BLaER1 treated with 17β-estradiol and CSF1 and Interleukin-3, amounts not matched to agents 10 nM and 100 nM (cell line): ENCODE measurements around the gene IL32.
A peak's percentile ranks its signal among the peaks of the same experiment; 100 is the strongest.

Source experiments
- H3K27ac ChIP-seq, 11 experiments: shearing (Covaris generic); formaldehyde crosslinking; 2 replicates each; pipeline ENCODE4 v1.8.1; 2022
- H3K27me3 ChIP-seq, 11 experiments: shearing (Covaris generic); formaldehyde crosslinking; 2 replicates each; pipeline ENCODE4 v1.8.1; 2022
- H3K36me3 ChIP-seq, 11 experiments: shearing (Covaris generic); formaldehyde crosslinking; 2 replicates each; pipeline ENCODE4 v1.8.1; 2022
- H3K4me1 ChIP-seq, 10 experiments: shearing (Covaris generic); formaldehyde crosslinking; 2 replicates each; pipeline ENCODE4 v1.8.1; 2022
- H3K4me2 ChIP-seq, 11 experiments: shearing (Covaris generic); formaldehyde crosslinking; 2 replicates each; pipeline ENCODE4 v1.8.1; 2022
- H3K4me3 ChIP-seq, 10 experiments: shearing (Covaris generic); formaldehyde crosslinking; 2 replicates each; pipeline ENCODE4 v1.8.1; 2022
- H3K9ac ChIP-seq, 11 experiments: shearing (Covaris generic); formaldehyde crosslinking; 2 replicates each; pipeline ENCODE4 v1.8.1; 2022
- H3K9me3 ChIP-seq, 11 experiments: shearing (Covaris generic); formaldehyde crosslinking; replicated peaks in 1 of 11; 2 replicates each; pipeline ENCODE4 v1.8.1; 2022
- H4K20me1 ChIP-seq, 11 experiments: shearing (Covaris generic); formaldehyde crosslinking; 2 replicates each; pipeline ENCODE4 v1.8.1; 2022
- Cebpa-rat ChIP-seq, 11 experiments: shearing (Covaris generic); IDR thresholded peaks; 2 replicates each; pipeline ENCODE4 v1.8.1; 2022

IL32 gene

GRCh38 chr16:3021449-3022207, 43.8 kb upstream of the IL32 start:
- peaks cover 12 to 18% (median 13%) of the 10 kb centered on the region in 11 experiments for H3K36me3 ChIP-seq
- peak overlapping the region in 10 of 11 experiments; percentile 72 to 99 (median 82); a peak in 21 of 22 replicates for H3K9ac ChIP-seq
- no peaks in the 10 kb centered on the region for H3K9me3 ChIP-seq
- H3K4me1 ChIP-seq = peaks cover 49 to 68% (median 63%) of the 10 kb centered on the region in 10 experiments
- peak overlapping the region; percentile 58 to 82 (median 72); a peak in 19 of 20 replicates for H3K4me3 ChIP-seq
- H3K4me2 ChIP-seq = peak overlapping the region; percentile 95 to 100 (median 99)
- peaks cover 4 to 40% (median 33%) of the 10 kb centered on the region in 11 experiments; a peak in 15 of 22 replicates for H3K27me3 ChIP-seq
- peak overlapping the region in 10 of 11 experiments; percentile 10 to 96 (median 40); a peak in 15 of 22 replicates for H3K27ac ChIP-seq
- TF ChIP-seq Cebpa-rat (IDR thresholded peaks at IDR 0.05) = no peak
- peaks cover 0 to 59% (median 55%) of the 10 kb centered on the region in 11 experiments; a peak in 19 of 22 replicates for H4K20me1 ChIP-seq

- H3K4me2 ChIP-seq = peak overlapping the region; percentile 95 to 100 (median 99)
- H3K36me3 ChIP-seq = peaks cover 18 to 24% (median 20%) of the 10 kb centered on the region in 11 experiments
- peaks cover 49 to 74% (median 64%) of the 10 kb centered on the region in 10 experiments for H3K4me1 ChIP-seq
- no peak for TF ChIP-seq Cebpa-rat (IDR thresholded peaks at IDR 0.05)
- H3K27ac ChIP-seq = peak overlapping the region in 10 of 11 experiments; percentile 10 to 98 (median 57); a peak in 14 of 22 replicates
- H3K27me3 ChIP-seq = peaks cover 4 to 36% (median 28%) of the 10 kb centered on the region in 11 experiments; a peak in 15 of 22 replicates
- no peaks in the 10 kb centered on the region for H3K9me3 ChIP-seq
- H3K4me3 ChIP-seq = peak overlapping the region in 6 of 10 experiments; percentile 58 to 82 (median 75); a peak in 14 of 20 replicates
- H3K9ac ChIP-seq = peak overlapping the region in 10 of 11 experiments; percentile 72 to 99 (median 93); a peak in 17 of 22 replicates
- peaks cover 0 to 65% (median 61%) of the 10 kb centered on the region in 11 experiments; a peak in 20 of 22 replicates for H4K20me1 ChIP-seq
Observed at GRCh38 chr16:3022208-3022683, 43.2 kb upstream of the IL32 start.

GRCh38 chr16:3022684-3023414, 42.6 kb upstream of the IL32 start:
- Histone ChIP-seq H3K36me3 (peaks cover 20 to 28% (median 23%) of the 10 kb centered on the region in 11 experiments), H3K4me1 (peaks cover 52 to 79% (median 70%) of the 10 kb centered on the region in 10 experiments), H3K4me2 (peak overlapping the region; percentile 95 to 100 (median 99)), H3K4me3 (peak overlapping the region; percentile 66 to 82 (median 74)), H4K20me1 (peaks cover 0 to 71% (median 67%) of the 10 kb centered on the region in 11 experiments; a peak in 20 of 22 replicates), H3K9me3 (no peaks in the 10 kb centered on the region), H3K27ac (peak overlapping the region in 10 of 11 experiments; percentile 91 to 98 (median 96); a peak in 15 of 22 replicates), H3K9ac (peak overlapping the region; percentile 91 to 99 (median 94); a peak in 20 of 22 replicates), H3K27me3 (peaks cover 4 to 34% (median 24%) of the 10 kb centered on the region in 11 experiments; a peak in 15 of 22 replicates)
- no peak for TF ChIP-seq Cebpa-rat (IDR thresholded peaks at IDR 0.05)

GRCh38 chr16:3023415-3023668, 42.1 kb upstream of the IL32 start:
- Histone ChIP-seq H3K27ac (peak overlapping the region; percentile 91 to 99 (median 97); a peak in 20 of 22 replicates), H4K20me1 (peaks cover 0 to 74% (median 70%) of the 10 kb centered on the region in 11 experiments; a peak in 21 of 22 replicates), H3K4me1 (peaks cover 49 to 78% (median 69%) of the 10 kb centered on the region in 10 experiments), H3K27me3 (peaks cover 2 to 34% (median 22%) of the 10 kb centered on the region in 11 experiments), H3K9ac (peak overlapping the region; percentile 91 to 99 (median 94)), H3K4me2 (peak overlapping the region; percentile 95 to 100 (median 99)), H3K36me3 (peaks cover 20 to 28% (median 23%) of the 10 kb centered on the region in 11 experiments), H3K4me3 (peak overlapping the region; percentile 66 to 82 (median 74)), H3K9me3 (no peaks in the 10 kb centered on the region)
- TF ChIP-seq Cebpa-rat (IDR thresholded peaks at IDR 0.05) = no peak

- Histone ChIP-seq H4K20me1 (peaks cover 0 to 79% (median 75%) of the 10 kb centered on the region in 11 experiments; a peak in 21 of 22 replicates), H3K9ac (peak within 1 kb of the TSS; percentile 91 to 99 (median 94)), H3K4me1 (peaks cover 54 to 82% (median 74%) of the 10 kb centered on the region in 10 experiments), H3K27ac (peak within 1 kb of the TSS; percentile 91 to 99 (median 97)), H3K4me3 (peak within 1 kb of the TSS; percentile 66 to 82 (median 74)), H3K4me2 (peak within 1 kb of the TSS; percentile 95 to 100 (median 99)), H3K36me3 (peaks cover 20 to 28% (median 23%) of the 10 kb centered on the region in 11 experiments), H3K27me3 (peaks cover 7 to 35% (median 22%) of the 10 kb centered on the region in 11 experiments), H3K9me3 (no peaks in the 10 kb centered on the region)
- no peak for TF ChIP-seq Cebpa-rat (IDR thresholded peaks at IDR 0.05)
Observed at GRCh38 chr16:3023669-3024478, 41.6 kb upstream of the IL32 start, which contains the start of the genes HCFC1R1 and THOC6. HCFC1R1 (minus strand) TSS chr16:3023942; CDS start chr16:3023941, 1 bp downstream. THOC6 (plus strand) TSS chr16:3024035; CDS start chr16:3024327, 292 bp downstream.

- Histone ChIP-seq H3K27ac (no peak overlapping the region), H3K27me3 (peaks cover 21 to 40% (median 34%) of the 10 kb centered on the region in 11 experiments), H3K4me1 (peaks cover 55 to 84% (median 77%) of the 10 kb centered on the region in 10 experiments), H3K9ac (peak overlapping the region in 4 of 11 experiments; percentile 35 to 94 (median 38); a peak in 4 of 22 replicates), H3K4me3 (peak overlapping the region in 5 of 10 experiments; percentile 68 to 82 (median 73); a peak in 5 of 20 replicates), H3K9me3 (no peaks in the 10 kb centered on the region), H3K36me3 (peaks cover 20 to 28% (median 23%) of the 10 kb centered on the region in 11 experiments), H4K20me1 (peaks cover 0 to 94% (median 89%) of the 10 kb centered on the region in 11 experiments; a peak in 21 of 22 replicates), H3K4me2 (peak overlapping the region; percentile 95 to 100 (median 99))
- no peak for TF ChIP-seq Cebpa-rat (IDR thresholded peaks at IDR 0.05)
Observed at GRCh38 chr16:3025032-3026002, 40.1 kb upstream of the IL32 start.

GRCh38 chr16:3026003-3026378, 39.4 kb upstream of the IL32 start:
- H3K36me3 ChIP-seq = peaks cover 20 to 28% (median 23%) of the 10 kb centered on the region in 11 experiments
- H3K4me3 ChIP-seq = no peak overlapping the region
- TF ChIP-seq Cebpa-rat (IDR thresholded peaks at IDR 0.05) = no peak
- H3K27me3 ChIP-seq = peaks cover 28 to 40% (median 34%) of the 10 kb centered on the region in 11 experiments
- H3K9ac ChIP-seq = 0 out of 22 replicates have a peak overlapping the region, but pooled peaks of 3 of the 11 experiments have one; percentile 23 to 41 (median 36)
- no peak overlapping the region for H3K27ac ChIP-seq
- no peak overlapping the region for H3K4me2 ChIP-seq
- H3K4me1 ChIP-seq = peaks cover 55 to 78% (median 71%) of the 10 kb centered on the region in 10 experiments
- no peaks in the 10 kb centered on the region for H3K9me3 ChIP-seq
- H4K20me1 ChIP-seq = peaks cover 0 to 94% (median 91%) of the 10 kb centered on the region in 11 experiments; a peak in 21 of 22 replicates
